A673 (cell line): ENCODE data around the gene NBAS. TPM values are rescaled to one million over a fixed set of nuclear protein-coding genes. Genes with fewer than 3 reads are reported as not detected.

ENCODE experiments used
- BruUV-seq: library from RNA; stranded (reverse); fragments of 400-500 nt; replicated peaks from 2 replicates; lab custom pipeline; 2021; lab: Mats Ljungman, UMichigan
- CTCF ChIA-PET: fragments of 300-600 bp; sonication (Branson Sonifier 250); formaldehyde crosslinking; loops from one replicate; lab custom pipeline; 2022; ENCODE audit warnings: antibody characterized with exemption; lab: Charles Lee
- POLR2A ChIA-PET: fragments of 300-600 bp; sonication (Branson Sonifier 250); formaldehyde crosslinking; loops from one replicate; lab custom pipeline; 2022; ENCODE audit warnings: antibody characterized with exemption; ENCODE audit not compliant: low non-redundant PET; lab: Charles Lee
- DNase-seq: peaks from one replicate; pipeline ENCODE4 v3.0.0-alpha.2; 2015; ENCODE audit warnings: low spot score
- H3K27ac ChIP-seq: fragments of 200-600 bp; sonication (generic); 2 replicates; pipeline ENCODE4 v1.5.1; 2016; ENCODE audit warnings: mixed run types, low read depth, mild to moderate bottlenecking, mixed read lengths, antibody characterized with exemption, low read length; ENCODE audit not compliant: poor library complexity, severe bottlenecking
- H3K27me3 ChIP-seq: fragments of 200-600 bp; sonication (generic); replicated peaks from 2 replicates; pipeline ENCODE4 v1.6.1; 2017; ENCODE audit warnings: mixed run types, low read depth, mild to moderate bottlenecking, mixed read lengths, antibody characterized with exemption, low read length; ENCODE audit not compliant: insufficient read depth, poor library complexity
- H3K36me3 ChIP-seq: fragments of 200-600 bp; sonication (generic); 2 replicates; pipeline ENCODE4 v1.6.1; 2016; ENCODE audit warnings: mixed run types, mild to moderate bottlenecking, mixed read lengths, antibody characterized with exemption, low read length; ENCODE audit not compliant: insufficient read depth, poor library complexity, severe bottlenecking
- H3K4me1 ChIP-seq: fragments of 200-600 bp; sonication (generic); 2 replicates; pipeline ENCODE4 v1.6.1; 2017; ENCODE audit warnings: mixed run types, mild to moderate bottlenecking, mixed read lengths, antibody characterized with exemption, low read length; ENCODE audit not compliant: insufficient read depth, poor library complexity, severe bottlenecking
- H3K4me3 ChIP-seq: fragments of 200-600 bp; sonication (generic); 2 replicates; pipeline ENCODE4 v1.5.1; 2016; ENCODE audit warnings: low read depth, mixed run types, mild to moderate bottlenecking, mixed read lengths, low read length; ENCODE audit not compliant: poor library complexity, severe bottlenecking
- H3K9me3 ChIP-seq: fragments of 200-600 bp; sonication (generic); 2 replicates; pipeline ENCODE4 v1.6.1; 2016; ENCODE audit warnings: mixed run types, low read depth, mild to moderate bottlenecking, mixed read lengths, antibody characterized with exemption, low read length; ENCODE audit not compliant: poor library complexity, severe bottlenecking
- CTCF ChIP-seq: fragments of 300-800, 200-600 bp; sonication (generic); conservative IDR thresholded peaks from 2 replicates; pipeline ENCODE4 v1.5.1; 2017; ENCODE audit warnings: low read depth, mild to moderate bottlenecking, antibody characterized with exemption, low read length, moderate library complexity, mixed read lengths
- EZH2 ChIP-seq: fragments of 200-600 bp; sonication (generic); IDR thresholded peaks from 2 replicates; pipeline ENCODE4 v1.6.1; 2017; ENCODE audit warnings: borderline replicate concordance, low read depth, mild to moderate bottlenecking, mixed read lengths, antibody characterized with exemption, low read length; ENCODE audit not compliant: poor library complexity, severe bottlenecking
- intact Hi-C: fragments of 100-400 bp; cut with micrococcal nuclease; formaldehyde crosslinking; loops from one replicate; pipeline ENCODE4 v1.10.0; 2022; ENCODE audit not compliant: unreplicated experiment
- total RNA-seq: library from RNA; stranded (reverse); gene quantifications from 2 replicates; pipeline ENCODE4 v1.2.3, GENCODE V29; 2021

The NBAS gene
- total RNA-seq, 1 experiment from 2014 or later, result 38.7 TPM

DNA sequence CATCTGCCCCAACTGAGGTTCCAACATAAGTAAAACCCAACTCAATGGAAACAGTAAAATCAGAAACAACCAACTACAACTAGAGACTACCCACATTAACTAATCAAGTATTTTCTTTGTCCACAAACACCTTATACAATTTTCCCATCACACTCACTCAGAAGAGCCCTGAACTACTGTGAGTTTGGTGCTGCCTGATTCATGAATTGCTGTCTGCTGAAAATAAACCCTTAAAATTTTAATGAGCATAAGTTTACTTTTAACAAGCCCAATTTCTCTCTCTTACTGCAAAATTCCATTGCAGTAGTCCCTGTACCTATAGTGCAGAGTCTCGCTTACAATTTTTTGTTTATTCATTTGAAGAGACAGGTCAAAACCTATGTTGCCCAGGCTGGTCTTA lies 203.9 kb downstream of the NBAS start:
- intact Hi-C loops, result no loop called here
- no peak for DNase-seq
- BruUV-seq, result no TSS peak
- no peaks in the 10 kb centered on the region for H3K4me1 ChIP-seq
- no peak overlapping the region for H3K27ac ChIP-seq
- no peak for TF ChIP-seq CTCF
- TF ChIP-seq EZH2, result no peak
- no peaks in the 10 kb centered on the region for H3K36me3 ChIP-seq
- no peaks in the 10 kb centered on the region for H3K27me3 ChIP-seq
- no peak overlapping the region for H3K4me3 ChIP-seq
- ChIA-PET CTCF (no interaction called here), POLR2A (no interaction called here)
- H3K9me3 ChIP-seq, result no peaks in the 10 kb centered on the region

DNA sequence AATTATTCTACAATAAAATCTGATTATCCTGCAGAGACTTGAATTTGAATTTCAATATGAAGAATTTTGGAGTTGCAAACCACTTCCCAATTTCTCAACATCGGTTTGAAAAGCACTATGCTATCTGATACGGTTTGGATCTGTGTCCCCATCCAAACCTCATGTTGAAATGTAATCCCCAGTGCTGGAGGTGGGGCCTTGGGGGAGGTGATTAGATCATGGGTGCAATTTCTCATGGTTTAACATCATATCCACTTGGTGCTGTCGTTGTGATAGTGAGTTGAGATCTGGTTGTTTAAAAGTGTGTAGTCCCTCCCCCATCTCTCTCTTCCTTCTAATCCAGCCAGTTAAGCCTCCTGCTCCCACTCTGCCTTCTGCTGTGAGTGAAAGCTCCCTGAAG lies 205.7 kb downstream of the NBAS start:
- H3K27me3 ChIP-seq, result no peaks in the 10 kb centered on the region
- H3K9me3 ChIP-seq, result no peaks in the 10 kb centered on the region
- no peaks in the 10 kb centered on the region for H3K36me3 ChIP-seq
- TF ChIP-seq CTCF (no peak), EZH2 (no peak)
- POLR2A ChIA-PET, result no interaction called here
- no peak overlapping the region for H3K27ac ChIP-seq
- CTCF ChIA-PET, result no interaction called here
- intact Hi-C loops, result no loop called here
- H3K4me1 ChIP-seq, result no peaks in the 10 kb centered on the region
- no peak overlapping the region for H3K4me3 ChIP-seq
- DNase-seq, result no peak
- BruUV-seq, result no TSS peak

- ChIA-PET CTCF (no interaction called here), POLR2A (interaction anchor here (0.5 kb wide), 1 partner anchor 339 kb away, joined by 3 read pairs; no protein-coding TSS in a partner anchor)
- intact Hi-C loops, result no loop called here
- Histone ChIP-seq H3K27me3 (no peaks in the 10 kb centered on the region), H3K4me3 (no peak overlapping the region), H3K27ac (no peak overlapping the region), H3K36me3 (no peaks in the 10 kb centered on the region), H3K4me1 (no peaks in the 10 kb centered on the region), H3K9me3 (no peaks in the 10 kb centered on the region)
- no peak for TF ChIP-seq EZH2
- no peak for TF ChIP-seq CTCF
- no TSS peak for BruUV-seq
- DNase-seq, result no peak
Observed at GRCh38 chr2:15354596-15355366, 206.4 kb downstream of the NBAS start.
